CD4-positive, alpha-beta memory T cell (primary cell): ENCODE results near the gene RASSF7. TPM values are rescaled to one million over a fixed set of nuclear protein-coding genes. Genes with fewer than 3 reads are reported as not detected.

ENCODE experiments used
- CTCF ChIA-PET: fragments of 350-600 bp; sonication (Branson Sonifier 250); formaldehyde crosslinking; loops from one replicate; lab custom pipeline; 2021; ENCODE audit warnings: inconsistent platforms; ENCODE audit not compliant: partially characterized antibody; lab: Charles Lee
- POLR2A ChIA-PET: fragments of 350-600 bp; sonication (Branson Sonifier 250); formaldehyde crosslinking; loops from one replicate; lab custom pipeline; 2021; ENCODE audit not compliant: partially characterized antibody; lab: Charles Lee
- DNase-seq, 5 donors: peaks; one replicate each; pipeline versions ENCODE4 v3.0.0 to v3.0.0-alpha.2; 2020 to 2022; ENCODE audit warnings: mixed read lengths in 1 of 5
- H3K27ac ChIP-seq: one replicate; pipeline ENCODE4 v1.7.0; 2013; ENCODE audit warnings: low read depth, low read length
- H3K27me3 ChIP-seq: 2 replicates; pipeline ENCODE4 v1.7.0; 2013; ENCODE audit warnings: mild to moderate bottlenecking, low read length, moderate library complexity; ENCODE audit not compliant: insufficient read depth
- H3K36me3 ChIP-seq: 2 replicates; pipeline ENCODE4 v1.7.0; 2013; ENCODE audit warnings: mild to moderate bottlenecking, low read length, moderate library complexity; ENCODE audit not compliant: insufficient read depth
- H3K4me1 ChIP-seq: 2 replicates; pipeline ENCODE4 v1.7.0; 2013; ENCODE audit warnings: mild to moderate bottlenecking, low read length, moderate library complexity; ENCODE audit not compliant: insufficient read depth
- H3K4me3 ChIP-seq, 2 donors: one replicate each; pipeline ENCODE4 v1.7.0; 2013; ENCODE audit warnings: low read length in 2 of 2, mild to moderate bottlenecking in 1 of 2
- H3K9me3 ChIP-seq, 2 donors: one replicate each; pipeline ENCODE4 v1.7.0; 2013; ENCODE audit warnings: low read length in 2 of 2, control low read depth in 1 of 2; ENCODE audit not compliant: control insufficient read depth in 1 of 2
- H3K27ac Mint-ChIP-seq, 7 donors: one replicate each; pipeline ENCODE4 v1.8.0; 2020 to 2021; ENCODE audit warnings: mixed read lengths in 7 of 7, mild to moderate bottlenecking in 6 of 7, inconsistent platforms in 3 of 7, moderate library complexity in 3 of 7
- H3K27me3 Mint-ChIP-seq, 2 donors: one replicate each; pipeline ENCODE4 v1.8.0; 2020 to 2021; ENCODE audit warnings: mixed read lengths in 2 of 2
- H3K36me3 Mint-ChIP-seq, 2 donors: one replicate each; pipeline ENCODE4 v1.8.0; 2020 to 2021; ENCODE audit warnings: mixed read lengths in 2 of 2, inconsistent platforms in 1 of 2, mild to moderate bottlenecking in 1 of 2
- H3K4me1 Mint-ChIP-seq, 4 donors: one replicate each; pipeline ENCODE4 v1.8.0; 2020 to 2021; ENCODE audit warnings: mixed read lengths in 4 of 4, mild to moderate bottlenecking in 1 of 4
- H3K4me3 Mint-ChIP-seq, 8 donors: one replicate each; pipeline ENCODE4 v1.8.0; 2020 to 2021; ENCODE audit warnings: mixed read lengths in 8 of 8, mild to moderate bottlenecking in 7 of 8, moderate library complexity in 6 of 8, inconsistent platforms in 3 of 8
- H3K9me3 Mint-ChIP-seq, 8 donors: one replicate each; pipeline ENCODE4 v1.8.0; 2020 to 2021; ENCODE audit warnings: mixed read lengths in 8 of 8, mild to moderate bottlenecking in 5 of 8, inconsistent platforms in 3 of 8, moderate library complexity in 1 of 8
- intact Hi-C: fragments of 100-400 bp; cut with micrococcal nuclease; formaldehyde crosslinking; loops from one replicate; pipeline ENCODE4 v1.15.1; 2023
- polyA plus RNA-seq, 2 donors: library from polyadenylated mRNA; unstranded; fragments of 300-500 nt; fragmentation: Illumina TruSeq; gene quantifications; one replicate each; pipeline ENCODE4 v1.2.3, GENCODE V29; 2021
- total RNA-seq, 2 experiments: library from RNA; stranded (reverse); gene quantifications; one replicate each; pipeline ENCODE4 v1.2.3, GENCODE V29; 2021

The RASSF7 gene
- total and polyA plus RNA-seq, 4 experiments from 2014 or later: 38.4 to 55.2 (median 48.2) TPM

- Histone ChIP-seq H3K27me3 (no peaks in the 10 kb centered on the region), H3K9me3 (no peaks in the 10 kb centered on the region), H3K4me3 (no peak overlapping the region), H3K4me1 (peaks cover 11% of the 10 kb centered on the region), H3K27ac (no peak overlapping the region), H3K36me3 (peaks cover 24% of the 10 kb centered on the region)
- ChIA-PET POLR2A (no interaction called here), CTCF (no interaction called here)
- Mint-ChIP-seq H3K27me3 (no peaks in the 10 kb centered on the region), H3K4me1 (peaks cover 0 to 8% (median 0%) of the 10 kb centered on the region in 4 donors), H3K9me3 (no peaks in the 10 kb centered on the region), H3K4me3 (no peak overlapping the region), H3K27ac (no peak overlapping the region), H3K36me3 (peaks cover 0 to 13% of the 10 kb centered on the region in 2 donors)
- intact Hi-C loops: no loop called here
- DNase-seq: peak in 1 of 5 donors; percentile 29
Observed at GRCh38 chr11:529728-530411, 30.9 kb upstream of the RASSF7 start.

DNA sequence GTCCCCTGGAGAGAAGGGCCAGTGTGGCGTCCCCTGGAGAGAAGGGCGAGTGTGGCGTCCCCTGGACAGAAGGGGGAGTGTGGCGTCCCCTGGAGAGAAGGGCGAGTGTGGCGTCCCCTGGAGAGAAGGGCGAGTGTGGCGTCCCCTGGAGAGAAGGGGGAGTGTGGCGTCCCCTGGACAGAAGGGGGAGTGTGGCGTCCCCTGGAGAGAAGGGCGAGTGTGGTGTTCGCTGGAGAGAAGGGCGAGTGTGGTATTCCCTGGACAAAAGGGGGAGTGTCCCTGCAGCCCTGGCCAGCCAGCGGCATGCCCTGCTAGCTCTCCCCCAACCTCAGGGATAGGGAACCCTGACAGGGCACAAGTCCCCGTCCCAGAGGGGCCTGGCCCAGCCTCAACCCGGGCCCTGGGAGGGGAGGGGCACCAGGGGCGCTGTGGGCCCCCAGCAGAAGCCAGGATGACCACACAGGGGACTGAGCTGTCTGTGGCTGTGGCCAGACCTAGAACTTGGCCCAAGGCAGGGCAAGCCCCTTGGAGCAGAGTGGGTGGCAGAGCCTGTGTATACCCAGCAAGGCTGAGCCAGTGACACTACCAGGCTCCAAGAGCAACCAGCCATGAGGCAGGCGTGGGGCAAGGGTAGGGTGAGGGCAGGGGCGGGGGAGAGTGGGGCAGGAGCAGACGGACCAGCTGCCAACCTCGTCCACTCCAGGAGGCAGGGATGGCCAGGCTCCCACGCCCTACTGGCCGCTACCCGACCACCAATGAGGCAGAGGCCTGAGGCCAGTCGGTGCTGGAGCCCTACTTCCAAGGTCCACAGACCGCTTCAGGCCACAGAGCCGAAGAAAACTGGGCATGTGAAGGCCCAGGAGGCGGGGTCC is 29.6 kb upstream of the RASSF7 start:
- Mint-ChIP-seq H3K27me3 (no peaks in the 10 kb centered on the region), H3K4me1 (peaks cover 2 to 11% (median 2%) of the 10 kb centered on the region in 4 donors), H3K4me3 (peak overlapping the region in 1 of 8 donors; percentile 32), H3K27ac (peak overlapping the region in 1 of 7 donors; percentile 66), H3K9me3 (no peaks in the 10 kb centered on the region), H3K36me3 (peaks cover 0 to 13% of the 10 kb centered on the region in 2 donors)
- POLR2A ChIA-PET: interaction anchor here (1.1 kb wide), 1 partner anchor 45 kb away, joined by 3 read pairs; the partner anchor contains the start of gene PHRF1
- Histone ChIP-seq H3K4me1 (peaks cover 14% of the 10 kb centered on the region), H3K4me3 (no peak overlapping the region), H3K9me3 (no peaks in the 10 kb centered on the region), H3K27ac (no peak overlapping the region), H3K36me3 (peaks cover 24% of the 10 kb centered on the region), H3K27me3 (no peaks in the 10 kb centered on the region)
- CTCF ChIA-PET: interaction anchor here (1.5 kb wide), 1 partner anchor 12 kb away, joined by 8 read pairs; no protein-coding TSS in a partner anchor
- intact Hi-C loops: no loop called here
- peak in 1 of 5 donors; percentile 20 for DNase-seq

DNA sequence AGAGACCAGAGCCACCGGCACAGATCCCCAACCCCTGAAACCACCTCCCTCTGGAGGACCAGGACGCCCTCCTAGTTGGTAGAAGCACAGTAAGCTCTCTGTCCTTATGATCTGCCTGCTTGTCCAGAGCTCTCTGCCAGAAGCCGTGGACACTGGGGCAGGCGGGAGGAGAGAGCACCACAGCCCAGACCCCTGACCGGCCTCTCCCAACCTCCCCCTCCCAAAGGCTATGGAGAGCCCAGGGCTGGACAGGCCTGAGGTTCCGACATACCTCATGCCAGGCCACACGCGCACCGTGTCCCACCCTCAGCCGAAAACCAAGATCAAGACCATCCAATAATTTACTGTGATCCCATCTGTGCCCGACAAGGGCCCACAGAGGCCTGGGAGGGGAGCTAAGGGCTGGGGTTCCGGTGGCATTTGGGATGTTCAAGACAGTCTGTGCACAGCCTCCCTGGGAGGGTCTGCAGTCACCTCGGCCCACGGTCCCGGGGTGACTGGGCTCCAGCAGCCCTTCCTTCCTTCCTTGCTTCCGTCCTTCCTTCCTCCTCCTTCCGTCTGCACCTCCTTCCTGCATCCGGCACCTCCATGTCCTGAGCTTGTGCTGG is 28.7 kb upstream of the RASSF7 start:
- DNase-seq: peak in 1 of 5 donors; percentile 28
- CTCF ChIA-PET: interaction anchor here (1.5 kb wide), 1 partner anchor 13 kb away, joined by 8 read pairs; no protein-coding TSS in a partner anchor
- Mint-ChIP-seq H3K9me3 (no peaks in the 10 kb centered on the region), H3K36me3 (peaks cover 0 to 13% of the 10 kb centered on the region in 2 donors), H3K27me3 (no peaks in the 10 kb centered on the region), H3K4me1 (peaks cover 3 to 14% (median 5%) of the 10 kb centered on the region in 4 donors), H3K4me3 (peak overlapping the region in 4 of 8 donors; percentile 12 to 39 (median 24)), H3K27ac (peak overlapping the region in 1 of 7 donors; percentile 66)
- H3K9me3 ChIP-seq: no peaks in the 10 kb centered on the region
- peaks cover 24% of the 10 kb centered on the region for H3K36me3 ChIP-seq
- POLR2A ChIA-PET: interaction anchor here (1.1 kb wide), 1 partner anchor 44 kb away, joined by 3 read pairs; the partner anchor contains the start of gene PHRF1
- peaks cover 22% of the 10 kb centered on the region for H3K4me1 ChIP-seq
- intact Hi-C loops: no loop called here
- no peak overlapping the region for H3K4me3 ChIP-seq
- no peak overlapping the region for H3K27ac ChIP-seq
- no peaks in the 10 kb centered on the region for H3K27me3 ChIP-seq

DNA sequence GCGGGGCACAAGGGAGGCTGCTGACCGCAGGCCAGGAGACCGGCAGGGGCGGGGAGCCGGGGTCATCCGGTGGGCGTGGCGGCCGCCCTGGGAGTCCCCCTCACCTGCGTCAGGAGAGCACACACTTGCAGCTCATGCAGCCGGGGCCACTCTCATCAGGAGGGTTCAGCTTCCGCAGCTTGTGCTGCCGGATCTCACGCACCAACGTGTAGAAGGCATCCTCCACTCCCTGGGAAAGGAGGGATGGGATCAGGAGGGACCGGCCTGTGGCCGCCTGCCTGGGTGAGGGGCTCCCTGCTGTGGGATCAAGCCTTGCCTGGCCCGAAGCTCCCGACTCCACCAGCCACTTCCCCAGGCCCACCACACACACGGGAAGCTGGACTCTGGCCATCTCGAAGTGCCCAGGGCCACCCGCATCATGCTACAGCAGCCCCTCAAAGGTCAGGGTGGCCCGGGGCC is 28.2 kb upstream of the RASSF7 start:
- CTCF ChIA-PET: interaction anchor here (1.5 kb wide), 1 partner anchor 14 kb away, joined by 8 read pairs; no protein-coding TSS in a partner anchor

DNA sequence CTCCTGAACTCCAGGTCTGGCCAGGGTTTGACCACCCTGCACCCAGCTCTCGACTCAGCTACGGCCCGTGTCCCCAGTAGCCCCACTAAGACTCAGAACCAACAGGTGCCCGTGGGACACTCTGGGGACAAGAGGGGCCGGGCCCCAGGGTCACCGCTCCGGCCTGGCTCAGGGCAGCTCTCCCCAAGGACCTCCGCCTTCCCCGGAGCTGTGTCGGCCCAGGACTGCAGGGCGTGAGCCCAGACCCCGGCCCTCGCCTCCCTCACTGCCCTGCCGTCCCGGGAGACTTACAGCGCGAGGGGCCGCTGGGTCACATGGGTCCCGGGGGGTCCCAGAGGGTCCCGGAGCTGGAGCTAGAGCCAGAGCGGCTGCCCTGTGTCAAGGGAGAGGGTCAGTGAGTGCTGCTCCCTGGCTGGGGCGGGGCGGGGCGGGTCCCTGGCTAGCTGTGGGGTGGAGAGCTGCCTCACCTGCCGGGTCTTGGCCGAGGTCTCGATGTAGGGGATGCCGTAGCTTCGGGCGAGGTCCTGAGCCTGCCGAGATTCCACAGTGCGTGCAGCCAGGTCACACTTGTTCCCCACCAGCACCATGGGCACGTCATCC is 27.7 kb upstream of the RASSF7 start:
- POLR2A ChIA-PET: interaction anchor here (1.6 to 5.3 kb wide), 2 partner anchors 27 to 82 kb away, joined by 6 to 47 read pairs; partner anchors contain the start of gene RNH1
- Histone ChIP-seq H3K36me3 (peaks cover 24% of the 10 kb centered on the region), H3K27me3 (no peaks in the 10 kb centered on the region), H3K27ac (no peak overlapping the region), H3K9me3 (no peaks in the 10 kb centered on the region), H3K4me3 (no peak overlapping the region), H3K4me1 (peaks cover 33% of the 10 kb centered on the region)
- H3K27me3 Mint-ChIP-seq: no peaks in the 10 kb centered on the region
- no peak overlapping the region for H3K27ac Mint-ChIP-seq
- peak in 1 of 5 donors; percentile 41 for DNase-seq
- H3K4me3 Mint-ChIP-seq: no peak overlapping the region
- intact Hi-C loops: no loop called here
- peaks cover 0 to 13% of the 10 kb centered on the region in 2 donors for H3K36me3 Mint-ChIP-seq
- H3K9me3 Mint-ChIP-seq: no peaks in the 10 kb centered on the region
- CTCF ChIA-PET: interaction anchor here (1.5 kb wide), 1 partner anchor 14 kb away, joined by 8 read pairs; no protein-coding TSS in a partner anchor
- H3K4me1 Mint-ChIP-seq: peaks cover 4 to 25% (median 12%) of the 10 kb centered on the region in 4 donors

More for the DNA sequence above, 28.2 kb upstream of the RASSF7 start:
- Histone ChIP-seq H3K36me3 (peaks cover 24% of the 10 kb centered on the region), H3K9me3 (no peaks in the 10 kb centered on the region), H3K4me1 (peaks cover 28% of the 10 kb centered on the region), H3K27ac (no peak overlapping the region), H3K4me3 (no peak overlapping the region), H3K27me3 (no peaks in the 10 kb centered on the region)
- POLR2A ChIA-PET: interaction anchor here (5.3 kb wide), 1 partner anchor 26 kb away, joined by 47 read pairs; the partner anchor contains the start of gene RNH1
- Mint-ChIP-seq H3K4me3 (no peak overlapping the region), H3K27ac (peak overlapping the region in 1 of 7 donors; percentile 66), H3K4me1 (peaks cover 3 to 20% (median 8%) of the 10 kb centered on the region in 4 donors), H3K36me3 (peaks cover 0 to 13% of the 10 kb centered on the region in 2 donors), H3K9me3 (no peaks in the 10 kb centered on the region), H3K27me3 (no peaks in the 10 kb centered on the region)
- intact Hi-C loops: no loop called here
- DNase-seq: peak in 1 of 5 donors; percentile 29
